Amniotic stem cell (primary cell): ENCODE data around the gene GOT2.
"Not testable (repeated sequence)": the region's sequence is repeated elsewhere in the genome, so short reads cannot be mapped to it uniquely, and the experiment has no call there.

Experiments
- DNase-seq: peaks from one replicate; lab custom pipeline; 2025; lab: John Stamatoyannopoulos, UW

The GOT2 gene

DNA sequence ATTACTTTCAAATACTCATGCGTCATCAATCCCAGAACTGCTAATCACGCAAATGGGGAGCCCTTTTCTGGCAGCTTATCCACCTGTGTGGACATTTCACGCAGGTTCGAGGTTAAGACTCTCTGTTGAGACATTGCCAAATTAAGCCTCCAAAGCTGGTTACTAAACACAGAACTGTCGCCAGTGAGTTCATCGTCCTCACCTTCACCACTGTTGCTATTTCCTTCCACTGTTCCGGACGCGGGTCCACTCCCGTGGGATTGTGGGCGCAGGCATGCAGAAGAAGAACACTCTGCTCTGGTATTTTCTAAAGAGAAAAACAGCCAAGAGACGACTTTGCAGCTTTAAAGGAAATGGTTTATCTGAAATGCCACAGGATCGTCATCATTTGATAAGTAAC is 16.1 kb downstream of the GOT2 start:
- DNase-seq, result no peak

- no peak for DNase-seq
Observed at GRCh38 chr16:58716468-58716867, 17.6 kb downstream of the GOT2 start.

DNA sequence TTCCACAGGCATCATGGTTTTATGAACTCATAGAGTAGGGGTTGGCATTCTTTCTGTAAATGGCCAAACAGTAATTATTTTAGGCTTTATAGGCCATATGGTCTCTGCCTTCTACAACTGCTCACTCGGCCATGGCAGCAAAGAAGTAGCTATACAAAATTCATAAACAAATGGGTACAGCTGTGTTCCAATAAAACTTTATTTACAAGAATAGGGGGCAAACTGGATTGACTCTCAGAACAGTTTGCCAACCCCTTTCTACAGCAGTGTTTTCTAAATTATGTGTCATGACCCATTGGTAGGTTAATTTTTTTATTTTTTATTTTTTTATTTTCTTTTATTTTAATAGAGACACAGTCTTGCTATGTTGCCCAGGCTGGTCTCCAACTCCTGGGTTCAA is 20.4 kb downstream of the GOT2 start:
- DNase-seq, result no peak

- no peak for DNase-seq
Observed at GRCh38 chr16:58709333-58709732, 24.8 kb downstream of the GOT2 start.

DNA sequence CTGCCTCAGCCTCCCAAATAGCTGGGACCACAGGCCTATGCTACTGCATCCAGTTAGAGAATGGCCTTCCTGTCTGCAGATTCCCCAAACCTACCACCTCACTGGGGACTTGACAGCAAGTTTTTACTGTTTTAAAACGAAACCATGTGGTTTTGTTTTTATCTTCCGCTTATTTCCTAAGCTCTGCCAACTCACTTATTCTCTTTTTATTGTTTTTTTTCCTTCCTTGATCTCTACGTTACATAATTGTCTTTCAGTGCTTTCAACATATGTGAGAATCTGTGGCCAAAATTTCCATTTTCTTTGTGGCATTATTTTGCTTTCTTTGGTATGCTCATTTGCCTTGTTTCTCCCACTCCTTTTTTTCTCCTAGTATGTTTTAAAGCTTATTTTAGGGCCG is 35.0 kb downstream of the GOT2 start:
- no peak for DNase-seq

- no peak for DNase-seq
Observed at GRCh38 chr16:58695368-58695767, 38.7 kb downstream of the GOT2 start.

DNA sequence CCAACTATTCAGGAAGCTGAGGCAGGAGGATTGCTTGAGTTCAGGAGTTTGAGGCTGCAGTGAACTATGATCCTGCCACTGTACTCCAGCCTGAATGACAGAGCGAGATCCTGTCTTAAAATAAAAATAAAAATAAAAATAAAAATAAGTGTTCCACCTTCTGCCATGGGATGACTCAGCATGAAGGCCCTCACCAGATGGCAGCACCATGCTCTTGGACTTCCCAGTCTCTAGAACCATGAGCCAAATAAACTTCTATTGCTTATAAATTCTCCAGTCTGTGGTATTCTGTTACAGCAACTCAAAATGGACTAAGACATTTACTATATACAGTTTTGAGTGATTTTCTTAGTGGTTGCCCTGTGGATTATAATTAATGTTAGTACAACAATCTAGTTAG is 41.7 kb downstream of the GOT2 start:
- DNase-seq, result no peak

DNA sequence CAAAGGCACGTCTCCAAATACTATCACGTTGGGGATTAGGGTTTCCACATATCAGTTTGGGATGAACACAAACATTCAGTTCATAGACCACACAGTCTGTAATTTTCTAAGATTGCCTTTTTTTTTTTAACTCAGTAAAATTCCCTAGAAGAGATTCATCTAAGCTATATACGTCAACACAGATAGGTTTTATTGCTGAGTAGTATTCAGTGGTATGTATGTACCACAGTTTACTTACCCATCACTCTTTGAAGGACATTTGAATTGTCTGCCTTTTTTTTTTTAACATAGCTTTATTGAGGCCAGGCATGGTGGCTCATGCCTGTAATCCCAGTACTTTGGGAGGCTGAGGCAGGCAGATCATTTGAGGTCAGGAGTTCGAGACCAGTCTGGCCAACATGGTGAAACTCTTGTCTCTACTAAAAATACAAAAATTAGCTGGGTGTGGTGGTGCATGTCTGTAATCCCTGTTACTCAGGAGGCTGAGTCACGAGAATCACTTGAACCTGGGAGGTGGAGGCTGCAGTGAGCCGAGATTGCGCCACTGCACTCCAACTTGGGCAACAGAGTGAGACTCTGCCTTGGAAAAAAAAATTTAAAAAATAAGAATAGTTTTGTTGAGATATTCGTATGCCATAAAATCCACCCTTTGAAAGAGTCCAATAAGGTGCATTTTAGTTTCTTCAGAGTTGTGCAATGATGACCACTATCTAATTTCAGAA is 47.0 kb downstream of the GOT2 start:
- DNase-seq, result not testable (repeated sequence)

GRCh38 chr16:58685084-58685449 is 49.0 kb downstream of the GOT2 start:
- no peak for DNase-seq

DNA sequence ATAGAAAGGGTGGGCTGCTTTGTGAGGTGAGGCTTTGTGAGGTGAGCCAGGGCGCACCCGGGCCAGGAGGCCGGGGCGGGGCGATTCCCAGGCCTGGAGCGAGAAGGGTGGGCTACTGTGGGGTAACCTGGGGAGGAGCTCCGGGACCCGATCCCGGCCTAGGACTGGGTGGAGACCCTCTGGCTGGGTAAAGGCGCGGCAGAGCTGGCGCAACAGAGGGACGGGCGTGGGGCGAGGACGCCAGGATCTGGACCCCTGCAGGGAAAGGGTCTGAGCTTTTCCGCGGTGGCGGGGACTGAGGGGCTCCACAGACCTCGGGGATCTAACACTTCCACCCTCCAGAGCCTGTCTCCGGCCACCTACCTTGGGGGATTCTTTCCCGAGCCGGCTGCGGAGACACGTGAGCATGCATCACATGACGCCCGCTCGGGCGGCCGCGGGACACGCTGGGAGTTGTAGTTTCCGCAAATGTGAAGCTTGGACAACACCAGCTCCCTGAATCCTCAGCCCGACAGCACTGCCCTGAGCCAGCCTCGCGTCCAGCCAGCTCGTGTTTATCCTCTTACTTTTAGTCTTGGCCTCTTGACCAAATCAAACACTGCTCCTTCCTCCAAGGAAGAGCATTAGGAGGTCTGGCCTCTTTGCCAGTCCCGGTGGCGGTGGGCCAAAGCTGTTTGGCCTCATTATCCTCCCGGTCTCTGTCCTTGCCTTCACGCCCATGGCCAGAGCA is 49.6 kb downstream of the GOT2 start, which contains the start of gene SLC38A7:
SLC38A7 (minus strand) TSS at position 417 of the 730 bp plus-strand sequence. CDS start 4,644 bp downstream, outside the sequence.
- DNase-seq, result peak; percentile 67

GRCh38 chr16:58684001-58684353 is 50.1 kb downstream of the GOT2 start:
- DNase-seq, result no peak

DNA sequence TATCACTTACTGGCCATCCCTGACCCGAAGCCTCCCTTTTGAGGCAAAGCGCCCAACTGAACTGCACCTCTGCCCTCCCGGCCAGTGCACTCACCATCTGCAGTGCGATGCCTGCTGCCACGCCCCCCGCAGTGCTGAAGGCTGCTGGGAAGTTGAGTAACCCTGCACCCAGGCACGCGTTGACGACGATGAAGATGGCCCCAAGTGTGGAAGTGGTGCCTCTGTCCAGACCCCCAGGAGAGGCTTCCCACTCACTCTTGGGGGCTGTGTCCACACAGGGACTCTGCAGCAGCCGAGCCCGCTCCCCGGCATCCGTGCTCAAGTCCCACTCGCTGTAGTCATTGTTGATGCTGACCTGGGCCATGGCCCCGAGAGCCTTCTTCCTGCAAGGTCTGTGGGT is 54.4 kb downstream of the GOT2 start:
- DNase-seq, result no peak

- DNase-seq, result no peak
Observed at GRCh38 chr16:58678716-58679115, 55.4 kb downstream of the GOT2 start.

- DNase-seq, result no peak
Observed at GRCh38 chr16:58678269-58678668, 55.8 kb downstream of the GOT2 start.

GRCh38 chr16:58670946-58671583 is 63.1 kb downstream of the GOT2 start:
- no peak for DNase-seq

- no peak for DNase-seq
Observed at GRCh38 chr16:58670177-58670576, 63.9 kb downstream of the GOT2 start.

- no peak for DNase-seq
Observed at GRCh38 chr16:58665200-58665599, 68.9 kb downstream of the GOT2 start.

DNA sequence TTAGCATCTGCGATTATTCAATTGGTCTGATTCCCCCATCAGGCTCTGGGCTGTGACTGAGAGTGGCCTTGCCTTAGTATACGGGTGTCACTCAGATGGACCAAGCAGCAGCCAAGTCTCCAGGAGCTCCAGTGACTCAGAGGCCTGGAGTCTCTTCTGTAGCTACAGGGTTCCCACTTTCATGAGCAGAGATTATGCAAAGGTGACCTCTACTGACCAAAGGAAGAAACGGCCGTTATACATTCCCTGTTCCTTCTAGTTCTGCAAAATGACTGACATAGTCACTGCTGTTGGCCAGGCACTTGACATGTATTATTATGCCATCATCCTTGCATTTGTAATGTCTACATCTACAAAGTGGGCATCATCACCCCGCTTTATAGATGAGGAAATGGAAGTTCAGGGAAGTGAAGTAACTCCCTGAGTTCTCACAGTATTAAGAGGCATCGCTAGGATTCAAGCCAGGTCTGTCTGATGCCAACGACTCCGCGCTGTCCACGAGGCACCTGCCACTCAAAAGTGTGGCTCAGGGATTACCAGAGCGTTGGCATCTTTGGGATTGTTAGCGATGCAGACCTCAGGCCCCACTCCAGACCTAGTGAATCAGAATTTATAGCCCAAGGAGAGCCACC is 72.8 kb downstream of the GOT2 start:
- DNase-seq, result peak; percentile 86

DNA sequence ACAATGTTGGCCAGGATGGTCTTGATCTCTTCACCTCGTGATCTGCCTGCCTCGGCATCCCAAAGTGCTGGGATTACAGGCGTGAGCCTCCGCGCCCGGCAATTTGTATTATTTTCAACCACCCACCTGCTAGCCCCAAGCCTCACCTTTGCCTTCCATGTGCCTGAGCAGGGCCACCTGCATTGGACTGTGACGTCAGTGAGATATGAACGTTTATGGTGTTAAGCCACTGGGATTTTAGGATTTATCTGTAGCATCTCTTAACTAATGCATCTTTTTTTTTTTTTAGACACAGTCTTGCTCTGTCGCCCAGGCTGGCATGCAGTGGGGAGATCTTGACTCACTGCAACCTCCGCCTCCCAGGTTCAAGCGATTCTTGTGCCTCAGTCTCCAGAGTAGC is 74.2 kb downstream of the GOT2 start:
- DNase-seq, result not testable (repeated sequence)

DNA sequence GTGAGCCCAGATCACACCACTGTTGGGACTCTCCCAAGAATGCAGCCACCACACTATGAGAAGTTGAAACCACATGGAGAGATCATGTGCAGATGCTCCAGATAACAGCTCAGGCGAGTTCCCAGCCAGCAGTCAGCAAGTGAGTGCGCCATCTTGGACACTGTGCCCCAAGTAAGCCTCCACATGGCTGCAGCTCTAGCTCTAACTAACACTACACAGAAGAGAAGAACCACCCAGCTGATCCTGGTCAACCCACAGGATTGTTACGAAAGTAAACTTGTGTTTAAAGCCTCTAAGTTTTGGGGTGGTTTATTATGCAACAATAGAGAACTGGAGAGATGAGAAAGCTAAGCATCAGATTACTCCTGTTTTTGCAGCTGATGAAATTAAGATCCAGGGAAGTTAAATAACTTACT is 75.3 kb downstream of the GOT2 start:
- no peak for DNase-seq
